HUDEP-2 (cell line): ENCODE measurements around the gene PTPRN2.
"Not testable (repeated sequence)": the region's sequence is repeated elsewhere in the genome, so short reads cannot be mapped to it uniquely, and the experiment has no call there.

Source experiments
- DNase-seq, 76 experiments: peaks; one replicate each; lab custom pipeline; 2025; ENCODE audit not compliant: unreplicated experiment in 76 of 76; lab: John Stamatoyannopoulos, UW

Gene PTPRN2

GRCh38 chr7:158430308-158431034 lies 157.2 kb downstream of the PTPRN2 start:
- DNase-seq = no peak

GRCh38 chr7:158428837-158429753 lies 158.5 kb downstream of the PTPRN2 start:
- DNase-seq = no peak

- DNase-seq = no peak
Observed at GRCh38 chr7:158428131-158428836, 159.3 kb downstream of the PTPRN2 start.

DNA sequence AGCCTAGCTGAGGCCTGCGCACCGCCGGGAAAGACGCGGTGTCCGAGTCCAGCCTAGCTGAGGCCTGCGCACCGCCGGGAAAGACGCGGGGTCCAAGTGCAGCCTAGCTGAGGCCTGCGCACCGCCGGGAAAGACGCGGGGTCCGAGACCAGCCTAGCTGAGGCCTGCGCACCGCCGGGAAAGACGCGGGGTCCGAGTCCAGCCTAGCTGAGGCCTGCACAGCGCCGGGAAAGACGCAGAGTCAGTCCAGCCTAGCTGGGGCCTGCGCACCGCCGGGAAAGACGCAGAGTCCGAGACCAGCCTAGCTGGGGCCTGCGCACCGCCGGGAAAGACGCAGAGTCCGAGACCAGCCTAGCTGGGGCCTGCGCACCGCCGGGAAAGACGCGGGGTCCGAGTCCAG lies 161.9 kb downstream of the PTPRN2 start:
- not testable (repeated sequence) for DNase-seq

GRCh38 chr7:158424531-158424930 lies 163.1 kb downstream of the PTPRN2 start:
- no peak for DNase-seq

GRCh38 chr7:158424011-158424410 lies 163.6 kb downstream of the PTPRN2 start:
- no peak for DNase-seq

DNA sequence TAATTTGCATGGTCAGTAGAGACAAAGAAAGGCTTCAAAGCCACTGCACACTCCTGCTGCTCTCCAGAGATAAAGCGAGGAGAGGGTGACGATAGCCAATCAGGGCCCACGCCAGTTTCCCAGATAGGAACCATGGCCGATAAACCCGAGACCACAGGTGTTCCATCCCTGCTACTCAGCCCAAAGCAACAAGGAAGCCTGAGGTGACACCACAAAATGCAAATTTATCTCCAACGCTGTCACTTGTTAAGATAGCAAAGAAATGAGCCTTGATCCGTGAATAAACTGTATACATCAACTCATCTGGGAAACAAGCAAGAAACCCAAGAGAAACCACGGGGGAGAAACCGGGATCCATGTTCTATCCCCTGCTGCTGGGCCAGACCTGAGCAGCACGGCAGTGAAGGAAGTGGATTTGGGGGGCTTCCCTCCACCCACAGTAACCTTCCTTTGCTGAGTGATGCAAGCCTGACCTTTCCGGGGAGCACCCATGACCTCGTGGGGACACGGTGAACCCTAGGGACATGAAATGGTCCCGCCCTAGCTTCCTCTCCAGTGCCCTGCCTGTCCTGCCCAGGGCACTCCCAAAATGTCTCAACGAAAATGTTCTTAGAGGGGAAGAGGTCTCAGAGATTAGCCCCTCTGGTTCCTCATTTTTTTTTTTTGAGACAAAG lies 164.6 kb downstream of the PTPRN2 start:
- peak in 1 of 76 experiments; percentile 2 for DNase-seq

- DNase-seq = no peak
Observed at GRCh38 chr7:158422196-158422886, 165.3 kb downstream of the PTPRN2 start.

GRCh38 chr7:158421361-158421760 lies 166.3 kb downstream of the PTPRN2 start:
- no peak for DNase-seq

DNA sequence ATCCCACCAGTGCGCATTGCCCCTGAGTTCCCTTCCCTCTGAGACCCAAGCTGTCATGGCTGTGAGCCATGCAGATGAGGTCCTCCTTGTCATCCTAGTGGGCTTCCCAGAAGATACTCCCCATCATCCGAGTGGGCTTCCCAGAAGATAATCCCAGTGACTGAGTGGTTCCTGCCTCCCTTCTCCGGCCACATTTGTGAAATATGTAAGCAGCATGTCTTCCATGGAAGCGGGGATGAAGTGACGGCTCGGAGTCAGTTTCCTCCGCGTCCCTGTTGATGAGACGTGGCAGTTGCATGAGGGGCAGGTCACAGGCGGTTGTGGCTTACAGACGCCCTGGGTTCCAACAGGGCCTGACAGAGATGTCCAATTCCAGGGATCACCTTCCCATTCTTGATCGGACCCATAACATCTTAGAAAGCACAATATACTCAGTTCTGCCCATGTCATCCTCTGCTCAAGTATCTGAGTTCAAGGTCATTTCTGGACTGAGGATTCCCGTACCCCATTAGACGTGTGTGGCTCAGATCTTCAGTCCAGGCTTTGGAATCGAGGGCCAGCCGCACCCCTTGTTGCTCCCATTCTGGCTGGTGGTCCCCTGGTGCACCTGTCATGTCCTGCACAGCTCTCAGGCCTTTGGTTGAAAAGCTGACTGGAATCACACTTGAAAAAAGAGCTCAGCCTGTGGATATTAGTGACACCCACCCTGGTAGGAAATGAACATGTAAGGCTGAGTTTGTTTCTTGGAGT lies 166.9 kb downstream of the PTPRN2 start:
- no peak for DNase-seq

- DNase-seq = no peak
Observed at GRCh38 chr7:158419238-158419785, 168.3 kb downstream of the PTPRN2 start.

GRCh38 chr7:158418395-158418794 lies 169.2 kb downstream of the PTPRN2 start:
- not testable (repeated sequence) for DNase-seq

DNA sequence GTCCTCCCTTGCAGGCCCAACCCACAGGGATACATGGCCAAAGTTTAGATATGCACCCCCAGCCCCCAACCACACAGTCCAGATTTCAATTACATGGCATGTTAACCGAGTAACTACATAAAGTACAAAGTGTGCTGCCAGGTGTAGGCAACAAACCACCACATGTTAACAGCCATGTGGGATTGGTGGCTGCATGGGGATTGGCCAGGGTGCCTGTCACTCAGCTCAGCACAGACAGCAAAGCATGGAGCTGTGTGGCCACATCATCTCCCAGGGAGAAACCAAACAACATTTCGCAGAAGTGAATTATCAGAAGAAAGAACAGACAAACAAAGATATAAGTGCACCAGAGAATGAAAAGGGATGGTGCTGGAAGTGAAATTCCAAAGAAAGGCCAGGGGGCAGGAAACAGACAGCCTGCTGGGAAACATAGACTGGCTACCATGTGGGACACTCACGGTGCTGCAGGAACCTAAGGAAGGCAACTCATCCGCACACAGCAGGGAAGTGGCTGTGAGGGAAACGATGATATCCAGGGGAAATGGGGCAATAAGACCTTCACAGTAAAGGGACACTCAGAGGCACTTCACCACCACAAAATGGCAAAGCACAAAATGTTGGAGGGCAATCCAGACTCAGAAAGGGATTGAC lies 171.2 kb downstream of the PTPRN2 start:
- no peak for DNase-seq

DNA sequence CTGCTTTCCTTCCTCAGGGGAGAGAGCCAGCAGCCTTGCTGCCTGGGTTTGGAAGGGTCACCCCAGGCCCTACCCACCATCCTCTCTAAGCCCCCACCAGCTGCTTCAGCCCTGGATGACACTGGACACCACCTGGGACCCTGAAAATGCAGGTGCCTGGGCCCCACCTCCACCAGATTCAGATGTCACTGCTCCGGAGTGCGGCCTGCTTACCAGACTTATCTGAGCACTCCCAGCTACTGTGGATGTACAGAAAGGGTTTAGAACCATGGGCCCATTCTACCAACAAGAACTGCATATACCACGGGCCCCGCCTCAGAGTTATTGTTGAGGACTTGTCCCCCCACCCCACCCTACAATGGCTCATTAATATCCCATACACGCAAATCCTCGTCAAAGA lies 172.3 kb downstream of the PTPRN2 start:
- DNase-seq = no peak

DNA sequence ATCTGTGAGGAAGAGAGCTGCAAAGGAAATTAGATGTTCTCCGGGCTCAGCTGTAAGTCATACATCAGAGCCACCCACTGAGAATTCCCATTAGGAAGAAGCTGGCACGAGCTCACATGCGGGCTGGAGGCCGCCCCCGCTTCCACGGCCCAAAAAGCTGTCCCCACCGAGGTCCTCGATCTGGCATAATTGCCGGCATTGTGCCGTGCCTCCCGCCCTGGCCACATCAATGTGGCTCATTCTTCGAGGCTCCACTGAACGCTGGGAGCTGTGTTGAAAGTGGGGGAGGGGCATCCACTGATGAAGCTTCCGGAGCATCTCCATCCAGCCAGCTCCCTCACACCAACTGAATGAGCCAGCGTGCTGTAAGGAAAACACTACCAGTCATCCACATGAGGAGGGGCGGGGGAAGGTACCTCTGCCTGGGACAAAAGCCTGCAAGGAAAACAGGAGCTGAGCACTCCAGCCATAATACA lies 173.1 kb downstream of the PTPRN2 start:
- DNase-seq = no peak

DNA sequence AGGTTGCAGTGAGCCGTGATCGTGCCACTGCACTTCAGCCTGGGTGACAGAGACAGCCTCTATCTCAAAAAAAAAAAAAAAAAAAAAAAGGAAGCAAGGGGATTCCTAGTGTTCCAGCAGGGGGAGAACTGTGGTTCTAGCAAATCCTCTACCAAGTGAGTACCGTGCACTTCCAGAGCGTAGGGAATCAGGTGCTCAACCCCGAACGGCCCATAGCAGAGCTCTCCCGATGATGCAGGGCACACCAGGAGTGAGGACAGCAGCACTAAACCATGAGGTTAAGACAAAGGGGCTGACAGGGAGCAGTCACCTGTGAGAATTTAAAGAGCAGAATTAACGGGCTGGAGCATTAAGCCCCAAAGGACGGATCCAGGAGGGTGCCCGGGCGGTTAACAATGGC lies 173.6 kb downstream of the PTPRN2 start:
- DNase-seq = no peak

DNA sequence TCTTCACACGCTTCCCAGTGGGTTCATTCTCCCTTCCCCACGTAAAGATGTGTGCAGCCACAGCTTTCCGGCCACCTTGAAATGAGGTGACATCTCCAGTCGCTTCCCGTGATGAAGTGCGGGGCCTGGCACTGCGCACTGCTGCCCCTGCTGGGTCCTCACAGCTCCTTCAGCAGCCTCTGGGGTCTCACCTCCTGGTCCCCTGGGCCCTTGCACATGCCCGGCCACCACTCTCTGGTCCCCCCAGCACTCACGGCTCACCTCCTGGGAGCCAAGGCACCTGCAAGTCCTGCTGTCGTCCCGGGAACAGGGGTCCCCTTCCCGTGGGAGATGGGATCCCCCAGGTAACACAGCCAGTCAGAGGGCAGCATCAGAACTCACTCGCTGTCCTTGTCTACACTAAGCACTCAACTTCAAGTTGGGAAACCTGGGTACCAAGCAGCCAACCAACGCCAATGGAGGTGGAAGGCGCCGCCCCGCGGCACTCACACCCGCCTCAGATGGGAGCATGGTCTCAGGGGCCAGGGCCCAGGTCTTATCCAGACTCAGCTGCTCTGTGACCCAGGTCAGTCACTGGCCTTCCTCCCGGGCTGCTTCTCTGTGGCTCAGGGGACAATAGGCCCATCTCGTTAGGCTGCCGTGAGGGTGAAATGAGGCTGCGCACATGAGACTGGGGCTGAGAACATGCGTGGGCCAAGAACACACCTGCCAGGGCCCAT lies 176.2 kb downstream of the PTPRN2 start:
- DNase-seq = no peak

DNA sequence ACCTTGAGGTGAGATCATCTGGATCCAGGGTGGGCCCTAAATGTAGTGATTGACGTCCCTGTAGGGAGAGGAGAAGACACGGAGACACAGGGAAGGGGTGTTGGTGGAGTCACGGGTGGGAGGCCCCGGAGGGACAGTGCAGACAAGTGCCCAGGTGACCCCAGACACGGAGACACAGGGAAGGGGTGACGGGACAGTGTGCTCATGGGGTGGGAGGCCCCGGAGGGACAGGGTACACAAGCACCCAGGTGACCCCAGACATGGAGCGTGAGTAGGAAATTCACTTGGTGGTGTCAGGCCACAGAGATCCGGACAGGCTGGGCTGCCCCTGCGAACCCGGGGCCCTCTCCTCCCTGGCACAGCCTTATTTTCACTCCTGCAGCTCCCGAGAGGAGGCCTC lies 176.9 kb downstream of the PTPRN2 start:
- no peak for DNase-seq
